Activated T-cell treated with anti-CD3 and anti-CD28 coated beads, Interleukin-2, amount 50 U/mL, for 72 hours (primary cell): Measurements from ENCODE around the gene PDZRN4. TPM values are rescaled to one million over a fixed set of nuclear protein-coding genes. Genes with fewer than 3 reads are reported as not detected.
"Not testable (repeated sequence)": the region's sequence is repeated elsewhere in the genome, so short reads cannot be mapped to it uniquely, and the experiment has no call there.

ENCODE experiments used
- ATAC-seq, 2 donors: fragments of 150-1000 bp; cut with Tn5 transposase; replicated peaks in 1 of 2; 2 replicates each; pipeline ENCODE4 v1.10.0; 2021; ENCODE audit warnings: moderate library complexity in 2 of 2, mild to moderate bottlenecking in 1 of 2
- DNase-seq, 2 donors: peaks; one replicate each; pipeline ENCODE4 v3.0.0; 2021 to 2022; ENCODE audit warnings: mixed read lengths in 1 of 2
- H3K27ac Mint-ChIP-seq: one replicate; pipeline ENCODE4 v1.8.0; 2022; ENCODE audit warnings: mild to moderate bottlenecking, moderate library complexity, mixed read lengths
- H3K27me3 Mint-ChIP-seq: one replicate; pipeline ENCODE4 v1.8.0; 2022; ENCODE audit warnings: low read depth, mixed read lengths
- H3K36me3 Mint-ChIP-seq, 2 donors: one replicate each; pipeline ENCODE4 v1.8.0; 2022; ENCODE audit warnings: mixed read lengths in 2 of 2, mild to moderate bottlenecking in 1 of 2; ENCODE audit not compliant: insufficient read depth in 2 of 2
- H3K4me1 Mint-ChIP-seq: one replicate; pipeline ENCODE4 v1.8.0; 2022; ENCODE audit warnings: low read depth, mixed read lengths
- H3K4me3 Mint-ChIP-seq, 2 donors: one replicate each; pipeline ENCODE4 v1.8.0; 2022; ENCODE audit warnings: mild to moderate bottlenecking in 2 of 2, mixed read lengths in 2 of 2, moderate library complexity in 2 of 2
- H3K9me3 Mint-ChIP-seq, 2 donors: one replicate each; pipeline ENCODE4 v1.8.0; 2022; ENCODE audit warnings: mixed read lengths in 2 of 2
- total RNA-seq, 2 donors: library from RNA; stranded (reverse); gene quantifications; one replicate each; pipeline ENCODE4 v1.2.3, GENCODE V29; 2022

Gene PDZRN4
- total RNA-seq, 2 donors from 2014 or later = not detected

DNA sequence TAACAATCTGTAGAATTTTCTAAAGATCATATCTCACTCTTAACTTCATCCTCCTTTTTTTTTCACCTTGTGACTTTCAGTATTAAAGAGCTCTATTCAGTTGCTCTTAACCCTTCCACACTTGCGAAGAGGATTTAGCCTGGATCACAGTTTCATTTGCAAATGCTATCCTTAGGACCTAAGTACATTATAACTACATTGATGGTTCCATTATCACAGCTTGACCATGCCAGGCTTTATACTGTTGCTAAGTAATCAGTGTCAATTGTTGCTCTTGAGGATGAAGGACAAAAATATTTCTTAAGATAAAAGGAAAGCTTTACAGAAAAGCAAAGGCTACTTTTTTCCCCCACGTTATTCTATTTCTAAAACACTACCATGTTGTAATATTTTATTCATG, 122.2 kb downstream of the PDZRN4 start:
- Mint-ChIP-seq H3K4me3 (no peak overlapping the region), H3K4me1 (no peaks in the 10 kb centered on the region), H3K27me3 (no peaks in the 10 kb centered on the region), H3K9me3 (no peaks in the 10 kb centered on the region), H3K27ac (no peak overlapping the region), H3K36me3 (no peaks in the 10 kb centered on the region)
- ATAC-seq = no peak
- no peak for DNase-seq

DNA sequence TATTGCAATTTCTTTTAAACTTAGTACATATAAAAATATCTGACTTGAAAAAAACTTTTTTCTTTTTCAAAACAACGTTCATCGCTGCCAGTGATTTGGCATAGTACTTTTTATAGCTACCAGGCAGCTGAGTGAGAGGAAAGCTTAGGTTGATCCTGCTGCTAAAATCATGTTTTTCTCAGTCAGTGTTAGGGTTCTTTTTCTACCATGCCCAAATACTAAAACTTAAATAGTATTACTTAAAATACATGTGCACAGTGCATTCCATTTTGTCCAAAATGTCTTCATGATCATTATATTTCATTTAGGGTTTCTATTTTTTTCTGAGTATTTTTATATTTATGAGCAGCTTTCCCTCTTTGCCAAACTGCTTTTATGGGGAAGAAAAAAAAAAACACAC, 123.8 kb downstream of the PDZRN4 start:
- no peak for DNase-seq
- no peak overlapping the region for H3K4me3 Mint-ChIP-seq
- H3K36me3 Mint-ChIP-seq = no peaks in the 10 kb centered on the region
- ATAC-seq = no peak
- no peaks in the 10 kb centered on the region for H3K4me1 Mint-ChIP-seq
- no peaks in the 10 kb centered on the region for H3K27me3 Mint-ChIP-seq
- H3K27ac Mint-ChIP-seq = no peak overlapping the region
- H3K9me3 Mint-ChIP-seq = no peaks in the 10 kb centered on the region

DNA sequence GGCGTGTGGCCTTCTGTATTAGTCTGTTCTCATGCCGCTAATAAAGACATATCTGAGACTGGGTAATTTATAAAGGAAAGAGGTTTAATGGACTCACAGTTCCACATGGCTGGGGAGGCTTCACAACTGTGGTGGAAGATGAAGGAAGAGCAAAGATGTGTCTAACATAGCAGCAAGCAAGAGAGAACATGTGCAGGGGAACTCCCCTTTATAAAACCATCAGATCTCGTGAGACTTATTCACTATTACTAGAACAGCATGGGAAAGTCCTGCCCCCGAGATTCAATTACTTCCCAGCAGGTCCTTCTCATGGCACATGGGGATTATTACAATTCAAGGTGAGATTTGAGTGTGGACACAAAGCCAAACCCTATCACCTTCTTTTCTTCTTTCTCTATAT, 124.3 kb downstream of the PDZRN4 start:
- not testable (repeated sequence) for DNase-seq, H3K4me3 Mint-ChIP-seq, H3K27ac Mint-ChIP-seq, ATAC-seq, H3K27me3 Mint-ChIP-seq, H3K36me3 Mint-ChIP-seq, H3K9me3 Mint-ChIP-seq, H3K4me1 Mint-ChIP-seq

DNA sequence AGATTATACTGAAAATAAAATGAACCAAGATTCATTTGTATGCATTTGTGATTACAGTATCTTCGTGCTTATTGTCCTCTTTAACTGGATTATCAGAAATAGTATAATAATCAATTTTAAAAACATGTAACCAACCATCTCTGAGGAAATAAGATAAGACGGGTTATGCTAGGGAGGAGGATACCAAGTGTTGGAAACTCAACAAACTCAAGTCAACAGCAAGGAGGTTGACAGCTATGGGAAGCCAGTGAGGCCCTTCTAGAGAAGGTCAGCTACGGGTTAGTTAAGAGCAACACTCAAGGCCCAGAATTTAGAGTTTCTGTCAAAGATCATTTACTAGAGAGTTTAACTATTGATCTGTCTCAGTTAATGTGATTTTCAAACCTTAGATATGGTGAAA, 137.2 kb downstream of the PDZRN4 start:
- Mint-ChIP-seq H3K27me3 (no peaks in the 10 kb centered on the region), H3K4me1 (no peaks in the 10 kb centered on the region)
- no peak for ATAC-seq

DNA sequence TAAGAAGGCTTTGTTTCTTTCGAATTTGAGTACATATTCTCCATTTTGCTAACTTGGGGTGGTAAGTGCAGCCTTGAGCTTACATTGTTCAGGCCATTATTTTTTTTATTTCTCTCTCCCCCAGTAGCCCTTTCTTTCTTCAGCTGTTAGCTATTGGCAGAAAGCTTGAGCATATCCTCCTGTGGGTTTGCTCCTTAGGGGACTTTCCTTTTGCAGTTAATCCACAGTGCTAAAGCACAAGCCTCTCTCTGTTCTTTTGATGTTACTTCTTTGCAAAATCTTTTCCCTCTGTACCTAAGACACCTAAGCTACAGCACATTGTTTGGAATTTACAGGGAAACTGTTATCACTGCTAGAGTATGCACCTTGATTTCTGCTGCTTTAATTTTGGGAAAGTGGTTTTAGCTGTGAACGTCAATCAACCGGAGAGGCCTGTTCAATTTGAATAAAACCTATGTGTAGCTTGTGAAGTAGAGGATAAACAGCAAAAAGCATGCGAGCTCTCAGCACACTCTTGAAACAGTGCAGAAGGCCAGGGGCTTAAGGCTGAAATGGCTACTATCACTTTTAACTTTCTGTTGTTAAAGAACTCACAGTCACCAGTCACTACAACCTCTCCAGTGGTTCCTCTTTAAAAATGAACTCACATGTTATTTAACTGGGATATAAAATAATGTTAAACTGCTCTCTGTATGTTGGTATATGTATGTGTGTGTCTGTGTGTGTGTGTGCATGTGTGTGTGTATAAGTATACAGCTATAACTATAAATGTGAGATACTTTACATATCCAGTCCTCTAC, 139.2 kb downstream of the PDZRN4 start:
- H3K27me3 Mint-ChIP-seq = no peaks in the 10 kb centered on the region
- H3K36me3 Mint-ChIP-seq = no peaks in the 10 kb centered on the region
- DNase-seq (no peak), ATAC-seq (no peak)
- H3K4me3 Mint-ChIP-seq = no peak overlapping the region
- H3K27ac Mint-ChIP-seq = no peak overlapping the region
- H3K4me1 Mint-ChIP-seq = no peaks in the 10 kb centered on the region
- H3K9me3 Mint-ChIP-seq = no peaks in the 10 kb centered on the region

More for the DNA sequence above, 137.2 kb downstream of the PDZRN4 start:
- no peak overlapping the region for H3K27ac Mint-ChIP-seq
- H3K9me3 Mint-ChIP-seq = no peaks in the 10 kb centered on the region
- no peak overlapping the region for H3K4me3 Mint-ChIP-seq
- no peak for DNase-seq
- H3K36me3 Mint-ChIP-seq = no peaks in the 10 kb centered on the region

DNA sequence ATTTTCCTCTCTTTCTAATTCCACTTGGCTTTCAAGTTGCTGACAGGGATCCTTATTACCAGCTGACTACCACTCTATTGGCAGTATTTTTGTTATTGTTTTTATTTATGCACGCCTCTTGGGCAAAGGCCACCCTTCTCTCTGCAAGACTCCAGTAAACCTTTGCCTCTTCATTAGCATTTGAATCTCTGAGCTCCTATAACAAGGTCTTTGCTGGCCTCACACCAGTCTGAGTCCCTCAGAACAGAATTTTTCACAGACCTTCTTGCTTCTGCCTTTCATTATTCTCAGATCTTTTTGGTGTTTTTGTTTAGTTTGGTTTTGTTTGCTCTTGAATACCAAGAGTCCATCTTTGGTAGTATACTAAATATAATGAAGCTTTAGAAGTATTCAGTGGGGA, 145.9 kb downstream of the PDZRN4 start:
- no peak for DNase-seq
- Mint-ChIP-seq H3K4me1 (no peaks in the 10 kb centered on the region), H3K9me3 (peaks cover 0 to 2% of the 10 kb centered on the region in 2 donors), H3K36me3 (no peaks in the 10 kb centered on the region), H3K27me3 (no peaks in the 10 kb centered on the region), H3K4me3 (no peak overlapping the region), H3K27ac (no peak overlapping the region)
- ATAC-seq = no peak

DNA sequence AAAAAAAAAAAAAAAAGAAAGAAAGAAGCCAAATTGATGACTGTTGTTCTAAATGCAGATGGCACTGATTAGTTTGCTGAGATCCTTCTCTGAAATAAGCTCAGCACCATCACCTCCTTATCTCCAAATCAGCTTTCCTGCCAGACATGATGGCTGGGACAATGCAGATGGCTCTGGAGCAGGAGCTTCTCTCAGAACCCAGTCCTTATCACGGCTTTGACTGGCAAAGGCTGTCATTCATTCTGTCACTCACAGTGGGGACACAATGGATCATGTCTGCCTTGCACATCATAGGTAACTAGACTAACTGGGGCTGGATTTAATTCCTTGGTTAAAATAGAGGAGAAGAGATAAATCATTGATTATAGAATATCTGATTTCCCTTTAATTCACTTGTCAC, 146.3 kb downstream of the PDZRN4 start:
- no peak overlapping the region for H3K27ac Mint-ChIP-seq
- H3K9me3 Mint-ChIP-seq = peaks cover 0 to 3% of the 10 kb centered on the region in 2 donors
- no peaks in the 10 kb centered on the region for H3K36me3 Mint-ChIP-seq

DNA sequence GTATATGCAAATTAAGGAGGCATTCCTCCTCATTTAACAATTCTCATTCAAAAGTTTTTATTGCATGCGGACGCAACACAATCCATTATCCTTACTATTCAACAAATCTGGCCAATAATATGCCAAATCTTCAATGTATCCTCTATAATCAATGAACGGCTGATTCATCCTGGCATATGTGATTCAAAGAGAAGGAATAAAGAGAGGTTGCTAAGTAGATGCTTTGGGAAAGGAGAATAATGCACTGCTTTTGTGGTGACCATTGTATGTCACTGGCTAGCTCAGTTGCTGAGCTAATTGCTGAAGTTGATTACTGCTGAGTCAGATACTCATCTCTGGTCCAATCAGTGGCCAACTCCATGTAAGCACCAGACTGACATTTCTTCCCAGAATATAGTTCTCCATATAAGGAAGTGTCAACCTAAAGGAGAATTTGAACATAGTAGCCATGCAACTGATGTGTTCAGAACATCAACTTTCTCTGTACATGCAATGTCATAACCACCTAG, 148.0 kb downstream of the PDZRN4 start:
- DNase-seq = no peak
- no peak for ATAC-seq
- Mint-ChIP-seq H3K9me3 (peaks cover 2 to 6% of the 10 kb centered on the region in 2 donors), H3K27ac (no peak overlapping the region), H3K27me3 (no peaks in the 10 kb centered on the region), H3K36me3 (no peaks in the 10 kb centered on the region), H3K4me1 (no peaks in the 10 kb centered on the region), H3K4me3 (no peak overlapping the region)

More for the DNA sequence above, 146.3 kb downstream of the PDZRN4 start:
- Mint-ChIP-seq H3K4me1 (no peaks in the 10 kb centered on the region), H3K27me3 (no peaks in the 10 kb centered on the region), H3K4me3 (no peak overlapping the region)
- no peak for DNase-seq
- no peak for ATAC-seq

DNA sequence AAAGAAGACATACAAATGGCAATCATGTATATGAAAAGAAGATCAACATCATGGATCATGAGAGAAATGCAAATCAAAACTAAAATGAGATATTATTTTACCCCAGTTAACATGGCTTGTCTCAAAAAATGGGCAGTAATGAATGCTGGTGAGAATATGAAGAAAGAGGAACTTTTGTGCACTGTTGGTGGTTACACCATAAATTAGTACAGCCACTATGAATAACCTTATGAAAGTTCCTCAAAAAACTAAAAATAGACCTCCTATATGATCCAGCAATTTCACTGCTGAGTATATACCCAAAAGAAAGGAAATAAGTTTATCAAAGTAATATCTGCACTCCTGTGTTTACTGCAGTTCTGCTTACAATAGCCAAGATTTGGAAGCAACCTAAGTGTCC, 151.7 kb downstream of the PDZRN4 start:
- DNase-seq (no peak), ATAC-seq (no peak)
- H3K27me3 Mint-ChIP-seq = no peaks in the 10 kb centered on the region
- peaks cover 2 to 4% of the 10 kb centered on the region in 2 donors for H3K9me3 Mint-ChIP-seq
- no peaks in the 10 kb centered on the region for H3K36me3 Mint-ChIP-seq
- no peak overlapping the region for H3K27ac Mint-ChIP-seq
- H3K4me3 Mint-ChIP-seq = no peak overlapping the region
- H3K4me1 Mint-ChIP-seq = no peaks in the 10 kb centered on the region

DNA sequence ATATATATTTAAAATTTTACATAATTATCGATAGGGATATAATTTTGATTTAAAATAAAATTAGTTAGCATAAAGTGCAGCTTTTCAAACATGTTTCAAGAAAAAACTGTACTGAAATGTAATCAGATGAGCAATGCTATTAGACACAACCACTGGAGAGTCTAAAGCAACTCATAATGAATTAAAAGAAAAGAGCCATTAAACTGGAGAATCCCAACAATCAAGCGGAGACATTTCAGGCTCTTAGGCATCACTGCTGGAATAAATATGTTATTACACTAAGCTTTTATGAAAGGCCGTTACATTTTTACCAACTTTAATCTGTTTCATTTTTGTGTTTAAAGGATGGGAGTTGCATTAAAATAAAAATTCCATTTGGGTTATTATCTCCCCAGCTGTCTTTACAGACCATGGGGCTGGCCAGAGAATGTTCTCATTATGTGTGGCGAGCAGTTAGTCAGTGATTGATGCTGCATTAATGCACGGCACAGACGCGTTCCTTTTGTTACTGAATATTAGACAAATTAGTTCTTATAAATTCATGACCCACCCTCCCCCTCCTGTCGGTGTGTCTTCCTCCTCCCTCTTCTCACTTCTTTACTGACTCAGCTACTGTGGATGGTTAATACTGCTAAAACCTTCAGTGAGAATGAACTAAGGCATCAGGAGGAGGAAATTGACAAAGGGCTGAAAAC, 156.8 kb downstream of the PDZRN4 start:
- H3K36me3 Mint-ChIP-seq = no peaks in the 10 kb centered on the region
- no peak for DNase-seq
- H3K9me3 Mint-ChIP-seq = peaks cover 2% of the 10 kb centered on the region in 2 donors

DNA sequence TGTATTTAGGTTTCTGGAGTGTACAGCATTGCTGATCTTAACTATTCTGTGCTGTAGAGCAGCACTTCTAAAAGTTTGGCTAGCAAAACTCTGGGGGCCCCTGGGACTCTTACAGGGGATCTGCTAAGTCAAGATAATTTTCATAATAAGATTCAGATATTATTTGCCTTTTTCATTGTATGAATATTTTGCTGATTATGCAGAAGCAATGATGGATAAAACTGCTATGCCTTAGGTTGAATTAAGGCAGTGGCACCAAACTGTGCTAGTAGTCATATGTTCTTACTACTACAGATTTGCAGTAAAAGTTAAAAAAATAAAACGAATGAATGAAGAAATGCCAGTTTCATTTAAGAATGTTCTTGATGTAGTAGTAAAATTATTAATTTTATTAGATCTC, 160.1 kb downstream of the PDZRN4 start:
- DNase-seq (no peak), ATAC-seq (no peak)
- H3K36me3 Mint-ChIP-seq = peaks cover 4 to 5% of the 10 kb centered on the region in 2 donors
- H3K27ac Mint-ChIP-seq = no peak overlapping the region
- no peak overlapping the region for H3K4me3 Mint-ChIP-seq
- no peaks in the 10 kb centered on the region for H3K27me3 Mint-ChIP-seq
- H3K9me3 Mint-ChIP-seq = peaks cover 5 to 6% of the 10 kb centered on the region in 2 donors
- no peaks in the 10 kb centered on the region for H3K4me1 Mint-ChIP-seq

More for the DNA sequence above, 156.8 kb downstream of the PDZRN4 start:
- Mint-ChIP-seq H3K4me3 (no peak overlapping the region), H3K4me1 (no peaks in the 10 kb centered on the region), H3K27me3 (no peaks in the 10 kb centered on the region), H3K27ac (no peak overlapping the region)
- ATAC-seq = no peak

DNA sequence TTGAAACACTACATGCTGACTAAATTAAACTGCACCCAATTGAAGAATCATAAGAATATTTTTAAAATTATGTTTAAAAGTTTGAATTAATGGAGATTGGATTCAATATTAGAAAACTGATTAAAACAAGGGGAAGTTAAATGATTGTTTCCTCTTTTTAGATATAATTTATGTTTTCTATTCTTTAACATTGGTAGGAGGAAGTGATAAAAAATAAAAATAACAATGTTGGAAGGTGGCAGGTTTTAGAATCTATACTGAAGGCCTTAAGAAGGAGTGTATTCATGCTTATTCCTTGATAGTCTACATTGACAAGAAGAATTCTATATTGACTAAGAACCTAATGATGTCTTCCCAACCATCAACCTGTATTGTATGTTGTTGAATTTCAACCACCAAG, 168.1 kb downstream of the PDZRN4 start:
- DNase-seq (no peak), ATAC-seq (no peak)
- no peak overlapping the region for H3K4me3 Mint-ChIP-seq
- H3K9me3 Mint-ChIP-seq = peaks cover 2 to 4% of the 10 kb centered on the region in 2 donors
- peaks cover 2% of the 10 kb centered on the region in 2 donors for H3K36me3 Mint-ChIP-seq
- H3K4me1 Mint-ChIP-seq = no peaks in the 10 kb centered on the region
- no peak overlapping the region for H3K27ac Mint-ChIP-seq
- no peaks in the 10 kb centered on the region for H3K27me3 Mint-ChIP-seq

DNA sequence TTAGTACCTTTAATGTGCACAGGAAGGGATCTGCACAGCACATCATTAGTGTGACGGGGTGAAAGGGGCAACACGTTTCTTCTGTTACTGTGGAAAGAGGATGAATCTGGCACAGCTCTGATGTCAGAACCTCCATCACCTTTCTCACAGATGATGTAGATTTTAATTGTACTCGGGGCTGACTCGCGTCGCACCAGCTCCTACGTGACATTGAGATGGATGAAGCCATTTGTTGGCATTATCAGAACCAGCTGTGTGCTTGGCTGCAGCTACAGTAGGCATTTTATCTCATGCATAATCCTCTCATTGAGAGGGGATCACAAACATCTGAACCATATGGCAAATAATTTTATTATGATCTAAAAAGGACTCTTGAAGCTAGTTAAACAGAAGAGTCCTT, 173.6 kb downstream of the PDZRN4 start:
- Mint-ChIP-seq H3K27ac (no peak overlapping the region), H3K36me3 (no peaks in the 10 kb centered on the region), H3K9me3 (peaks cover 0 to 2% of the 10 kb centered on the region in 2 donors), H3K4me1 (no peaks in the 10 kb centered on the region), H3K4me3 (no peak overlapping the region), H3K27me3 (no peaks in the 10 kb centered on the region)
- DNase-seq (no peak), ATAC-seq (no peak)
